Stimulated activated memory B cell treated with anti-CD40 and anti-IgM and Interleukin-4, amounts not matched to agents 10 μg/mL and 1 μg/mL and 100 μg/mL, for 72 hours (primary cell): ENCODE measurements around the gene CNTNAP2.

ENCODE experiments used
- ATAC-seq: fragments of 150-1000 bp; cut with Tn5 transposase; 2 replicates; pipeline ENCODE4 v1.10.0; 2021
- H3K27ac Mint-ChIP-seq: one replicate; pipeline ENCODE4 v1.8.0; 2022; ENCODE audit warnings: mild to moderate bottlenecking, mixed read lengths
- H3K27me3 Mint-ChIP-seq: one replicate; pipeline ENCODE4 v1.8.0; 2022; ENCODE audit warnings: mixed read lengths
- H3K36me3 Mint-ChIP-seq: one replicate; pipeline ENCODE4 v1.8.0; 2022; ENCODE audit warnings: mixed read lengths
- H3K4me1 Mint-ChIP-seq: one replicate; pipeline ENCODE4 v1.8.0; 2022; ENCODE audit warnings: mixed read lengths
- H3K4me3 Mint-ChIP-seq: one replicate; pipeline ENCODE4 v1.8.0; 2022; ENCODE audit warnings: mild to moderate bottlenecking, moderate library complexity, mixed read lengths
- H3K9me3 Mint-ChIP-seq: one replicate; pipeline ENCODE4 v1.8.0; 2022; ENCODE audit warnings: mixed read lengths

Gene CNTNAP2

DNA sequence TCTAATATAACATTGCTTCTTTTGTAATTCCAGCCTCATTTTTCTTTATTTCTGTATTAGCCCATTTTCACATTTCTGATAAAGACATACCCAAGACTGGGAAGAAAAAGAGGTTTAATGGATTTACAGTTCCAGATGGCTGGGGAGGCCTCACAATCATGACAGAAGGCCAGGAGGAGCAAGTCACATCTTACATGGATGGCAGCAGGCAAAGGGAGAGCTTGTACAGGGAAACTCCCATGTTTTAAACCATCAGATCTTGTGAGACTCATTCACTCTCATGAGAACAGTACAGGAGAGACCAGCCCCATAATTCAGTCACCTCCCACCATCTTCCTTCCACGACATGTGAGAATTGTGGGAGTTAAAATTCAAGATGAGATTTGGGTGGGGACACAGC lies 510.3 kb downstream of the CNTNAP2 start:
- Mint-ChIP-seq H3K36me3 (no peaks in the 10 kb centered on the region), H3K9me3 (peaks cover 11% of the 10 kb centered on the region), H3K27me3 (no peaks in the 10 kb centered on the region), H3K4me1 (no peaks in the 10 kb centered on the region), H3K27ac (no peak overlapping the region), H3K4me3 (no peak overlapping the region)
- no peak for ATAC-seq

DNA sequence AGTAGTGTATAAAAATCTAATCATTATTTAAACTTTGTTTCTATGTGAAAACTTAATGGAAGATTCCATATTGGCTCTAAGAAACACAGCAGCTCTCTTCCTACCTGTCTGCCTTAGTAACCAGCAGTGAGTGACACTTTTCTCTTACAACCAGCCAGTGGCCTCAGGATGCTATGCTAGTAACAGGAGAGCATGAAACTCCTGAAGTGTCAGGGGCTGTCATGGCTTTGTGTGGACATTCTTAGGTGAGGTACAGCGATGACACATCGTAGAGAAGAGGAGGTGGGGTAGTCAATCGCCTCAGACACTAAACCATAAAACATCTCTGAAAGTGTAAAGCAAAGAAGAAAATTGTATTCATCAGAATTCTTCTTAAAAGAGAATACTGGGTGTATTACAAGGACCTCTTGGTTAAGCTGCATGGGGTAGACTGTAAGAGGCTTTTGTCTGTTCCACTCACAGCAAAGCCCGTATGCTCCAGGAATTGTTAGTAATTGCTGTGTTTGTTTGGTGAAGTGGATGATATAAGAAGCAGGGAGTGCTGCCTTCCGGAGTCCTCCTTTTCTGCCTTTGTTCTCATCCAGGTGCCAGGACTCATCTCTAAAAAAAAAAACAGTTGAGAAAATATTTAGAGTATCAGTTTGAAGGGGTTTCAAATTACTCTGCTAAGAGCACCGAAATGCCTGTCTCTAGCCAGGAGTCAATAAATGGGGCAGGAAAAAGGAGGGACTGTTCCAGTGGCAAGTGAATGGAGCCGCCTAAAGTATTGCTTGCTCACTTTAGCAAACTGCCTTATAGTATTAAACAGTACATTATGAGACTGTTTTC lies 518.8 kb downstream of the CNTNAP2 start:
- Mint-ChIP-seq H3K36me3 (no peaks in the 10 kb centered on the region), H3K9me3 (peaks cover 4% of the 10 kb centered on the region), H3K4me1 (no peaks in the 10 kb centered on the region), H3K27ac (no peak overlapping the region), H3K27me3 (no peaks in the 10 kb centered on the region), H3K4me3 (no peak overlapping the region)
- ATAC-seq, result no peak

DNA sequence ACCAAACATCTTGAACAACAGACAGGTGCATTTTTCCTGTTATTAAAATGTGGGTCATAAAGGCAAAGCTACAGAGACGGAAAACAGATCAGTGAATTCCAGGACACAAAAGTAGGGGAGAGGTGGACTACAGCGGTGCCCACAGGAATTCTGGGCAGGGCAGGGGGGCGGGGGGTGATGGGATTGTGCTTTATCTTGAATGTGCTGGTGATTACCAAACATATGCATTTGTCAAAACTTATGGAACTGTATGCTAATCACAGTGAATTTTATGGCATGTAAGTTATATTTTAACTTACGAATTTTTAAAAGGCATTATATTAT lies 519.4 kb downstream of the CNTNAP2 start:
- Mint-ChIP-seq H3K27me3 (no peaks in the 10 kb centered on the region), H3K27ac (no peak overlapping the region), H3K36me3 (no peaks in the 10 kb centered on the region), H3K4me3 (no peak overlapping the region), H3K4me1 (no peaks in the 10 kb centered on the region), H3K9me3 (no peaks in the 10 kb centered on the region)
- no peak for ATAC-seq

DNA sequence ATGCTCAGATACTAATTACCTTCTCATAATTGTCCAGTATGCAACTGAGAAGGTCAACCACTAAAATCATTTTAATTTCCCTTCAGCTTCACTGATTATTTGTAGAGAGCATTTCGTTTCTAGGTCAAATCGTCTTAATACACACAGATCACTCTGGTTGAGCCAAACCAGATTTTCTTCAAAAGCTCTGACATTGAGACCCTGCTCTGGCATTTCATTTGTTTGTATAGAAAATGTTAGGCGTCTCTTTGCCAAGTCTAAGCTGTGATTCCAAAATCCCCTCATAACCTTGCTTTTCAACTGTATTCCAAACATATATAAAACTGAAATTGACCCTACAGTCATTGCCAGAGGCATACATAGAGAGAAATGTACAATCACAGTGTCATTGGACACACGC lies 520.0 kb downstream of the CNTNAP2 start:
- ATAC-seq, result no peak
- no peak overlapping the region for H3K27ac Mint-ChIP-seq
- H3K4me3 Mint-ChIP-seq, result no peak overlapping the region
- no peaks in the 10 kb centered on the region for H3K4me1 Mint-ChIP-seq
- no peaks in the 10 kb centered on the region for H3K36me3 Mint-ChIP-seq
- no peaks in the 10 kb centered on the region for H3K9me3 Mint-ChIP-seq
- no peaks in the 10 kb centered on the region for H3K27me3 Mint-ChIP-seq

DNA sequence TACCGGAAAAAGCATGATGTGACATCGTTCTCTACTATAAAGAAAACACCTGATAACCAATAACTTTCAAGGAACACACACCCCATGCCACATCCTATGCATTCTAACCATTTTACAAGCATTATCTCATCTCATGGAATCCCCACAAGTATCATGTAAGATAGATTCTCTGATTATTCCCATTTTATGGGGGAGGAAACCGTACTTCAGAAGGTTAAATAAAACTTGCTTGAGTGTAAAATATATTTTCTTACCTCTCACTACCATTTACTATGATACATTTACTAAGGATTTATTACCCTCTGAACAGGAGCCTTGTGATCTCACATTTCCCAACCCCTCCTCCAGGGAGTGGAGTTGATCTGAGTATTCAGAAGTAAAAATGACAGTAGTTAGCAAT lies 522.7 kb downstream of the CNTNAP2 start:
- Mint-ChIP-seq H3K4me1 (no peaks in the 10 kb centered on the region), H3K27me3 (no peaks in the 10 kb centered on the region), H3K36me3 (no peaks in the 10 kb centered on the region), H3K27ac (no peak overlapping the region), H3K9me3 (no peaks in the 10 kb centered on the region), H3K4me3 (no peak overlapping the region)
- no peak for ATAC-seq

DNA sequence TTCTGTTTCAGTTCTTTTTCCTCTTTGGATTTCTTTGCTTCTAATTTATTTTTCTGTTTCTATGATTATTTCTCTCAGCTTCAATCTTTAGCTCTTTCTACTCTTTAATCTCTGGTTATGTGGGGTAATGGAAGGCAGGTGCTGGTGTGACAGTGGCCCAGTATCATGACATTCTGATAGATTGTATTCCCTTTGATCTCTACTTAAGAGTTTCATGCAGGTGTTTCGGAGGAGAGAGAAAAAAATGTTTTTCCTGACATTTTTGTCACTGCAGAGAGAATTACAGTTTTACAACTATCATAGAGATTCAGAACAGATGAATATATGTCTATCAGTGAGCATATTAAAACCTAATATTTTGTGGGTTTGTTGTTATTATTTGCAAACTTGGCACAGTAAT lies 524.9 kb downstream of the CNTNAP2 start:
- no peak overlapping the region for H3K4me3 Mint-ChIP-seq
- H3K27ac Mint-ChIP-seq, result no peak overlapping the region
- no peak for ATAC-seq
- no peaks in the 10 kb centered on the region for H3K27me3 Mint-ChIP-seq
- no peaks in the 10 kb centered on the region for H3K4me1 Mint-ChIP-seq
- H3K9me3 Mint-ChIP-seq, result no peaks in the 10 kb centered on the region
- no peaks in the 10 kb centered on the region for H3K36me3 Mint-ChIP-seq

DNA sequence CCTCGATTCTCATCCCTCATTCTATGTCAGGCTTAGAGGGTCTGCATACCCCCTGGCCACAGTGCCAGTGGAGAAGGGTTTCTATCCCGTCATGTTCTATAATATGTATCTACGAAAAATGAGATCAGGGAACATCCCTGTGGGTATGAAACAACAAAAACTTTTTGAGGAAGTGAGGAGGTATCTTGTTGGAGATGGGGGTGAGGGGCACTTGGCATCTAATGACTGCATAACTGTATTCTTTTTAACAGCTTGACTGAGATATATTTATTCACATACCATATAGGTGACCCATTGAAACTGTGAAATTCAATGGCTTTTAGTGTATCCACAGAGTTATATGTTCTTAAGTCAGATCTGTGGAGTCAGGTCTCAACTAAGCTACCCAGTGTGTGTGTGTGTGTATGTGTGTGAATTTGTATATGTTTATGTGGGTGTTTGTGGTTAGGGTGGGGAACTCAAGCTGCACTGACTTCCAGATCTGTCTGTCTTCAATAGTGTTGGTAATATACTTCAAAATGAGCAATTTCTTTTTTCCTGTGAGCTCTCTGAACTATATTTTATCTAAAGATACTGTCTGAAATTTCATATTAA lies 528.9 kb downstream of the CNTNAP2 start:
- H3K27me3 Mint-ChIP-seq, result no peaks in the 10 kb centered on the region
- no peak overlapping the region for H3K4me3 Mint-ChIP-seq
- H3K9me3 Mint-ChIP-seq, result no peaks in the 10 kb centered on the region
- ATAC-seq, result no peak
- no peak overlapping the region for H3K27ac Mint-ChIP-seq
- no peaks in the 10 kb centered on the region for H3K36me3 Mint-ChIP-seq
- H3K4me1 Mint-ChIP-seq, result no peaks in the 10 kb centered on the region

DNA sequence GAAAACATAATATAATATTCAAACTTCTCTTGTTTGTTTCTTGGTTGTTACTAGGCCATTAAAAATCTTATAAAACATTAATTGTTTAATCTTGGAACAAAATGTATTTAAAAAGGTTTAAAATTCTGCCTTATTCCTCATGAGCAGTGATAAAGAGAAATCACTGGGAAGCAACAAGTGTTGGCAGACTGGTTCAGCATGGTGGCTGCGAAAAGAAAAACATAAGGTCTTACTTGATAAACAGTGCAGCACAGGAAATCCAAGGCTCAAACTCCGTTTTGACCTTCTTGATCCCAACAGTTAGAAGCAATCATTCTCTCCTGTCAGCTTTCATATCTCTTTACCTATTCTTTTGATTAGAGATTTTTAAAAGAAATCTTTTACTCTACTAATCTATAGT lies 530.8 kb downstream of the CNTNAP2 start:
- no peak for ATAC-seq

DNA sequence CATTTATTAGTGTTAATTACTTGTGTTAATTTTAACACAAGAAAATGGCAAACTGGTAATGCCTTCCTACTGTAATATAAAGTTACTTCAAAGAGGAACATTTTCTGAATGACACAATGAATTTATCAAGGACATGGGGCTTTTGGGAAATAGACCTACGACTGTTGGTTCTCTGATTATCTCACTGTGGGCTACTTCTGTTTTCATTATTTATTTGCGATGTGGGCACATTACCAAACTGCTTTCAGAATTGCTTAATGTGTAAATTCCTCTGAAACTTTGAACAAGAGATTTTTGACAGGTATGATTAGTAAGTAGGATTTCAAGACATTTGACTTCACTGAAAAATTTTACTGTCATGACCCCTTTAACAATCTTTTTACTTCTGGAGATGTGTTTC lies 535.6 kb downstream of the CNTNAP2 start:
- Mint-ChIP-seq H3K4me3 (no peak overlapping the region), H3K27me3 (no peaks in the 10 kb centered on the region), H3K36me3 (no peaks in the 10 kb centered on the region), H3K4me1 (no peaks in the 10 kb centered on the region), H3K9me3 (no peaks in the 10 kb centered on the region), H3K27ac (no peak overlapping the region)
- ATAC-seq, result no peak

More for the DNA sequence above, 530.8 kb downstream of the CNTNAP2 start:
- no peaks in the 10 kb centered on the region for H3K9me3 Mint-ChIP-seq
- no peak overlapping the region for H3K27ac Mint-ChIP-seq
- H3K36me3 Mint-ChIP-seq, result no peaks in the 10 kb centered on the region
- no peak overlapping the region for H3K4me3 Mint-ChIP-seq
- H3K27me3 Mint-ChIP-seq, result no peaks in the 10 kb centered on the region
- H3K4me1 Mint-ChIP-seq, result no peaks in the 10 kb centered on the region

DNA sequence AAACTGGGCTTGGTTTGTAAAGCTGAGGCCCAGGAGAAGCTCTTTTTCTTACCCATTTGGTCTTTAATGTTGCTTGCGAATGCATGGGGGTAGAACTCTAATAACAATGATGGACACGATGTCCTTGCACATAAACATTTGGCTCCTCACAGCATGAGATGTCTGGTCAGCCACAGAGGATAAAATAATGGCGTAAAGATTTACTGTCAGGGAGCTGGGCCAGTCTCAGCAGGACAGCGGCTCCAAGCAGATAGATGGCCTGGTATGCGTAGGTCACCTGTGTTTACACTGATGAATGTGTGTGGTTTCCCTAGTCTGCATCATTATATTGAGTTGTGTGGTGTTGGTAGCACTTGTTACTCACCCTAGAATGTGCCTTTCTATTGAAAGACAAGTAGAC lies 537.4 kb downstream of the CNTNAP2 start:
- no peak overlapping the region for H3K27ac Mint-ChIP-seq
- peaks cover 3% of the 10 kb centered on the region for H3K9me3 Mint-ChIP-seq
- no peaks in the 10 kb centered on the region for H3K36me3 Mint-ChIP-seq
- H3K27me3 Mint-ChIP-seq, result no peaks in the 10 kb centered on the region
- no peak overlapping the region for H3K4me3 Mint-ChIP-seq
- H3K4me1 Mint-ChIP-seq, result no peaks in the 10 kb centered on the region
- no peak for ATAC-seq

DNA sequence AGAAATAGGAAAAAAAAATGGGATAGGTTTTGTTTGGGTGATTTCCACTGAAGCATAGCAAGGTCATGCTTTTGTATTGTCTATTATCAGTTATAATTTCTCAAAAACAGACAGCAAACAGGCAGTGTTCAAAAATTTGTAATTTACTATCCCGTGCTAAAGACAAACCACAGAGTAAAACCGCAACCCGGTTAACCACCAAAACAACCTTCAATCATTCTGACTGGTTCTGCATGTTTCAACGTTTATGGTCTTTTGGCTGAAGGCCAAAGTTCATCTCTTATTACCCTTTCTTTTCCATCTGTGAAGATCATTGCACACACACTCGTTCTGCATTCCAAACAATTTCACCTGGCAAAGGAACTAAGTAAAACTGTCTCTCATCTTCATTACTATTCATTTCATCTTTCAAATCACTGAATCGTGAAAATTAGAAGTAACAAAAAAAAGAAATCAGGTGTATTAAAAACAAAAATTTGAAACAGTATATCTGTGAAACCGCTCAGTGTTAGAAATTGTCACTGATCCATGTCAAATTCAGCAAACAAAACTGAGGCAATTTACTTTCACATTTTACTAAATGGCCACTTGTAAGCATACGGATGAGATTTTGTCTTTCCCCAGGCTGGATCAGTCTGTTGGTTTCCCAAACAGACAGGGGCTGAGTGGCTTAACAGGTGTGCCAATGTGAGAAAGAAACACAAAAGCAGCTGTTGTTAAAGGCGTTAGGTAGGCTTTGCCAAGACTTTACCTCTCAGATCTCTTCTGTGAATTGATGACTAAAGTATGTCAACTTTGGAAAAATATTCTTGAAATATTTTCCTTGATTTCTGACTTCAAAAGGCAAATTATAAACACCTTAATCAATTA lies 539.6 kb downstream of the CNTNAP2 start:
- Mint-ChIP-seq H3K9me3 (peaks cover 3% of the 10 kb centered on the region), H3K27me3 (no peaks in the 10 kb centered on the region), H3K4me1 (no peaks in the 10 kb centered on the region), H3K36me3 (no peaks in the 10 kb centered on the region), H3K4me3 (no peak overlapping the region), H3K27ac (no peak overlapping the region)
- no peak for ATAC-seq

DNA sequence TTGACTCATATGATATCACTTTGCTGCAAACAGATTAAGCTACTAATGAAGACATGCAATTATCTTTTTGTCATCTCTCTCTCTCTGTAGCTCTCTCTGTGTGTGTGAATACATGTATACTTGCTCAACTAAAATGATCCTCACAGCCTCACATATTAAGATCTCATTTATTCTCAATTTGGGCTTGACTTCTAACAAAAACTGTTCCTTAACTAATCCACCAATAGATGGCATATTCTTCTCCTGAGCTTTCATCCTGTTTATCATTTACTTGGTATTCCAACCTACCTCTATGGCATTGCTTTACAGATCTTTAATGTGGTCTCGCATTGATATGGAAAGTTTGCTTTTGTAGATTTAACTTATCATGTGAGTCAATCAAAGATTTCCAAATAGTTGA lies 540.4 kb downstream of the CNTNAP2 start:
- H3K4me1 Mint-ChIP-seq, result no peaks in the 10 kb centered on the region
- no peak overlapping the region for H3K4me3 Mint-ChIP-seq
- H3K36me3 Mint-ChIP-seq, result no peaks in the 10 kb centered on the region
- no peaks in the 10 kb centered on the region for H3K27me3 Mint-ChIP-seq
- peaks cover 3% of the 10 kb centered on the region for H3K9me3 Mint-ChIP-seq
- H3K27ac Mint-ChIP-seq, result no peak overlapping the region
- no peak for ATAC-seq

DNA sequence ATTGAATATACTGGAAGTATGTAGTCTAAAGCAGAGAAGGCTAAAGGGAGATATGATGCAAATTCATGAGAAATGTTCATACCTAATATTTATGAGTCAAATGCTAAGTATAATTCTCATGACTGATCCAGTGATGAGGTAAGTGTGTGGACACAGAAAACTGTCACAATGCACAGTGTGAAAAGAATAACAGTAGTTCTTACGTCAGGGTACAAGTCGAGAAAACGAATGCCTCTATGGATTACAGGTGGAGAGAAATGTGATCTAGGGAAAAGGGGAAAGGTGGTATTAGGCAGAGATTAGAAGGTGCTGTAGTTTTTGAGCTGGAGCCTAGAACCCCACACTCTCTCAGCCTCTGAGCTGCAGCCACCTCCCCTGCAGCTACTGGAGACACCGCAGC lies 542.0 kb downstream of the CNTNAP2 start:
- no peak overlapping the region for H3K4me3 Mint-ChIP-seq
- peaks cover 3% of the 10 kb centered on the region for H3K9me3 Mint-ChIP-seq
- no peak for ATAC-seq
- H3K4me1 Mint-ChIP-seq, result no peaks in the 10 kb centered on the region
- no peaks in the 10 kb centered on the region for H3K27me3 Mint-ChIP-seq
- no peak overlapping the region for H3K27ac Mint-ChIP-seq
- no peaks in the 10 kb centered on the region for H3K36me3 Mint-ChIP-seq

DNA sequence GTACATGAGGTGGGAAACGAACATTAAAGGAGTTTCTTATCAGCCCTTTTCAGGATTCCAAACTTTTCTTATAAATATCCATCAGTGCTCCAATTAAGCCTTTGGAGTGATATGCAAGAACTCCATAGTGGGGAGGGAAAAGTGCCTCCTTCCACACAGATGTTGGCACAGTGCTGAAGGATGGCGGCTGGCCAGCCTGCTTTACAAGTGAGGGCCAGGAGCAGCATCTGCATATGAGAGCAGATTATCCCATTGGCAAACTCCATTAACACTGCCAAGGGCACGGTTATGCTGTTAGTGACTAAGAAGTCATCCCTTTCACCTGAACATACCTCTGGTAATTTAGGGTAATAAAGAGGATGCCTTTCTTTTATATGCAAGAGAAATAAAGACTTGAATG lies 543.1 kb downstream of the CNTNAP2 start:
- no peaks in the 10 kb centered on the region for H3K4me1 Mint-ChIP-seq
- no peak for ATAC-seq
- H3K4me3 Mint-ChIP-seq, result no peak overlapping the region
- H3K36me3 Mint-ChIP-seq, result no peaks in the 10 kb centered on the region
- peaks cover 3% of the 10 kb centered on the region for H3K9me3 Mint-ChIP-seq
- H3K27me3 Mint-ChIP-seq, result no peaks in the 10 kb centered on the region
- no peak overlapping the region for H3K27ac Mint-ChIP-seq

DNA sequence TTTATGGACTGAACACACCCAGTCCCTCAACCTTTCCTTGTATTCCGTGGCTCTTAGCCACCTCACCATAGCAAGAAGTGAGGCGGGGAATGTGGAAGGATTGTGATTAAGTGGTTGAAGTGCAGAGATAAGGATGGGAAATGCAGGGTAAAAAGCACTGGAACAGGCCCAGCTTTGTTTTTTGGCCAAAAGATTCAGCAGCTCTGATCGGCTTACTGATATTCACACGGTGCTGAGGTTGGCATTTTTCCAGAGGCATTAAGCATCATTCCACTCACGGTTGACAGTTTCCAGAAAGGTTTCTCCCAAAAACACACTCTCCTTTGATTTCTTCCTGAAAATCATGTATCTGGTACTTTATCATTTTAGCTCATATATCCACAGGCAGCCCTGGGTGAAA lies 544.2 kb downstream of the CNTNAP2 start:
- H3K4me3 Mint-ChIP-seq, result no peak overlapping the region
- no peaks in the 10 kb centered on the region for H3K27me3 Mint-ChIP-seq
- no peak for ATAC-seq
- H3K4me1 Mint-ChIP-seq, result no peaks in the 10 kb centered on the region
- no peaks in the 10 kb centered on the region for H3K36me3 Mint-ChIP-seq
- peaks cover 3% of the 10 kb centered on the region for H3K9me3 Mint-ChIP-seq
- H3K27ac Mint-ChIP-seq, result no peak overlapping the region

DNA sequence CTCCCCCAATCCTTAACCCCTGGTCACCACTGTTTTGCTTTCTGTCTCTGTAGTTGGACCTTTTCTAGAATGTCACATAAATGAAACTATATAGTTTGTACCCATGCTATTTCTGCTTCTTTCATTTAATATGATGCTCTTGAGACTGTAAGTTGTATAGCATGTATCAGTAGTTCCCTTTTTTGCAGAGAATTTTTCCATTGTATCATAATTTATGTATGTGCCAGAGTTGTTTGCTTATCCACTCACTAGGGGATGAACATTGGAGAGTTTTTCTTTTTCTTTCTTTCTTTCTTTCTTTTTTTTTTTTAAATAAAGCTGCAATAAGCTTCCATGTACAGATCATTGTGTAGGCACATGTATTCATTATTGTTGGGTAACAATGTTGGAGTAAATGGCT lies 544.8 kb downstream of the CNTNAP2 start:
- Mint-ChIP-seq H3K4me1 (no peaks in the 10 kb centered on the region), H3K36me3 (no peaks in the 10 kb centered on the region), H3K27me3 (no peaks in the 10 kb centered on the region), H3K9me3 (peaks cover 3% of the 10 kb centered on the region), H3K27ac (no peak overlapping the region), H3K4me3 (no peak overlapping the region)
- ATAC-seq, result no peak
